HG03064 (cell line): ENCODE measurements around the gene HASPIN.
A peak's percentile ranks its signal among the peaks of the same experiment; 100 is the strongest.

Experiments
- ATAC-seq: cut with Tn5 transposase; IDR thresholded peaks from one replicate; pipeline ENCODE4 v1.9.1; 2021; ENCODE audit warnings: low read depth; ENCODE audit not compliant: unreplicated experiment

Gene HASPIN

GRCh38 chr17:3723556-3724377 lies at the start of gene HASPIN:
Gene HASPIN (plus strand): TSS chr17:3723903. CDS start chr17:3723936, 33 bp downstream.
- ATAC-seq, result peak; percentile 76

- no peak for ATAC-seq
These were observed 47.8 kb upstream of the HASPIN start for GRCh38 chr17:3675886-3676285.

- ATAC-seq, result no peak
These were observed 45.4 kb upstream of the HASPIN start for GRCh38 chr17:3678095-3678820.

- no peak for ATAC-seq
These were observed 44.7 kb upstream of the HASPIN start for GRCh38 chr17:3678821-3679530.

- no peak for ATAC-seq
These were observed 44.1 kb upstream of the HASPIN start for GRCh38 chr17:3679531-3680126.

- ATAC-seq, result no peak
These were observed 42.6 kb upstream of the HASPIN start for GRCh38 chr17:3681057-3681456.

- no peak for ATAC-seq
These were observed 42.1 kb upstream of the HASPIN start for GRCh38 chr17:3681565-3681964.

- no peak for ATAC-seq
These were observed 41.7 kb upstream of the HASPIN start for GRCh38 chr17:3682033-3682432.

- ATAC-seq, result no peak
These were observed 40.6 kb upstream of the HASPIN start for GRCh38 chr17:3683054-3683511.

- no peak for ATAC-seq
These were observed 38.5 kb upstream of the HASPIN start for GRCh38 chr17:3685174-3685573.

- ATAC-seq, result no peak
These were observed 35.6 kb upstream of the HASPIN start for GRCh38 chr17:3688027-3688553.

- no peak for ATAC-seq
These were observed 34.8 kb upstream of the HASPIN start for GRCh38 chr17:3688852-3689261.

GRCh38 chr17:3689262-3690093 lies 34.2 kb upstream of the HASPIN start:
- ATAC-seq, result no peak

GRCh38 chr17:3690094-3690715 lies 33.5 kb upstream of the HASPIN start:
- no peak for ATAC-seq

- no peak for ATAC-seq
These were observed 32.1 kb upstream of the HASPIN start for GRCh38 chr17:3691617-3692067.

- no peak for ATAC-seq
These were observed 31.4 kb upstream of the HASPIN start for GRCh38 chr17:3692346-3692745.

- no peak for ATAC-seq
These were observed 30.6 kb upstream of the HASPIN start for GRCh38 chr17:3693141-3693540.

GRCh38 chr17:3693829-3694231 lies 29.9 kb upstream of the HASPIN start:
- no peak for ATAC-seq

GRCh38 chr17:3695129-3695722 lies 28.5 kb upstream of the HASPIN start:
- ATAC-seq, result no peak
